ENCODE measurements around the gene PTK6. TPM values are rescaled to one million over a fixed set of nuclear protein-coding genes. Genes with fewer than 3 reads are reported as not detected.
A peak's percentile ranks its signal among the peaks of the same experiment; 100 is the strongest.

Gene PTK6
- total RNA-seq, 2 experiments from 2014 or later: 0.21 to 0.53 TPM

DNA sequence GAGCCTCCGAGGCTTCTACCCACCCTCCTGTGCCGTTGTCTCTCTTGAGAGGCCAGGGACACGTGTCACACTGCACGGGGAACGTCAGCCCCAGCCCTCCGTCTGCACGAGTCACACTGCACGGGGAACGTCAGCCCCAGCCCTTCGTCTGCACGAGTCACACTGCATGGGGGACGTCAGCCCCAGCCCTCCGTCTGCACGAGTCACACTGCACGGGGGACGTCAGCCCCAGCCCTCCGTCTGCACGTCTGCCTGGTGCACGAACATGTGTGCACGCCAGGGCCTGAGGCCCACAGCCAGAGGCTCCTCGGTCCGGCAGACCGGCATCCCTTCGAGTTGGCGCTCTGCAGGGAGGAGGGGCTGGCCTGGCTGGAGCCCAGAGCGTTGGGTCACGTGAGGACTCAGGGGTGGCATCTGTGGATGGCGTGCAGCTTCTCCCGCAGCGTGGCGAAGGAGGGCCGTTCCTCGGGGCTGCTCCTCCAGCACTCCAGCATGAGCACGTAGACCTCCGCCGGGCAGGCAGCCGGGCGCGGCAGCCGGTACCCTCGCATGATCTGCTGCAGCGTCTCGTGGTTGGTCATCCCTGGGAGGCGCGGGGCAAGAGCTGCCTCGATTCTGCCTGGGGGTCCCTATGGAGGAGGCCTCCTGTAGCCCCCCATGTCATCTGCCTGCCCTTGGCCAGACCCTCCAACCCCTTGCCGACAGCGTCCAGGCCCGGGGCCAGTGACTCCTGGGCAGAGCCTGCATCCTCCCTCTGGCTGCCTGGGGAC, 3.4 kb upstream of the PTK6 start:
- peaks cover 6% of the 10 kb centered on the region for H3K27me3 Mint-ChIP-seq
- CTCF ChIA-PET: no interaction called here
- H3K27ac Mint-ChIP-seq: no peak overlapping the region
- H3K9me3 Mint-ChIP-seq (ENCODE audit: low read depth): no peaks in the 10 kb centered on the region
- no peak for ATAC-seq
- no peaks in the 10 kb centered on the region for H3K36me3 Mint-ChIP-seq
- DNase-seq: no peak
- no peak overlapping the region for H3K4me3 Mint-ChIP-seq
- peaks cover 16% of the 10 kb centered on the region for H3K4me1 Mint-ChIP-seq

DNA sequence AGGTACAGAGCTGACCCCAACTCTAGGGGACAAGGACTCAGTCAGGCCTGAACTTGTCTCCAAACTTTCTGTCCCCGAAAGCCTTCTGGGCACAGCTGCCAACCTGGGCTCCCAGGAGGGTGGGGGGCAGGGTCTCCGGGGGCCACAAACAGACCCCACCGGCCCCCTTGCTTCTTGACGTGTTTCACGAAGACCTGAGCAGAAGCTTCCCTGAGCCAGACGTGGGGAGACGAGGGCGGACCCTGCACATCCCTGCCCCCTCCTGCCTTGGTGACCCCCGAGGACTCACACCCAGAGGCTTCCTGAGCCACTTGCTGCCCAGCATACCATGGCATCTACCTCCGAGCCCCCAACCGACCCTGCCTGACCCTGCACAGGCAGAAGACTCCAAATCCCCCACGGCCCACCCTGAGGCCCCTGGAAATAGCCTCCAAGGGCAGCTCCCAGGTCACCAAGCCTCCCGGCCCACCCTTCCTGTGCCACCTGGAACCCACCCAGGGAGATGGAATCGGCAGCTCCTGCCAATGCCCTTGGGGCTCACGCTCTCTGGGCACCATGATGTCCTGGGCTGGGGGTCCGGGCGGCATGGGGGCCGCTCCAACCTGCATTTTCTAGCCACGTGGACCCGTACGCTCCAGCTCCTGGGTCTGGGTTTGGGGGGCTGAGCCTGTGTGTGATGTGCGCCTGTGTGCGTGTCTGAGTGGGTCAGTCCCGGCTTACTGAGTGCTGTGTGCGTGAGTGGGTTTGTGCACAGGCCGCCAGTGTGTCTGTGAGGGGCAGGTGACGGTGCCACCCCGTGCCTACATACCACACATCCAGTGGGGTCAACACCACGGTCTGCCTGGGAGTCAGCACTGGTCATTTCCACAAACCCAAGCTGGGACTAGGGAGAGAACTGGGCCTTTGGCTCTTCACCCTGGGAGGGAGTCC, 2.5 kb upstream of the PTK6 start:
- H3K4me1 Mint-ChIP-seq: peaks cover 16% of the 10 kb centered on the region
- H3K4me3 Mint-ChIP-seq: no peak overlapping the region
- no peak for DNase-seq
- peaks cover under 1% of the 10 kb centered on the region for H3K27me3 Mint-ChIP-seq
- no peaks in the 10 kb centered on the region for H3K9me3 Mint-ChIP-seq (ENCODE audit: low read depth)
- CTCF ChIA-PET: interaction anchor here (1.2 to 4.1 kb wide), 7 partner anchors 12 to 434 kb away, joined by 3 to 34 read pairs (median 10); partner anchors contain the start of genes PPDPF, RTEL1 and TPD52L2
- no peak overlapping the region for H3K27ac Mint-ChIP-seq
- ATAC-seq: no peak
- no peaks in the 10 kb centered on the region for H3K36me3 Mint-ChIP-seq

DNA sequence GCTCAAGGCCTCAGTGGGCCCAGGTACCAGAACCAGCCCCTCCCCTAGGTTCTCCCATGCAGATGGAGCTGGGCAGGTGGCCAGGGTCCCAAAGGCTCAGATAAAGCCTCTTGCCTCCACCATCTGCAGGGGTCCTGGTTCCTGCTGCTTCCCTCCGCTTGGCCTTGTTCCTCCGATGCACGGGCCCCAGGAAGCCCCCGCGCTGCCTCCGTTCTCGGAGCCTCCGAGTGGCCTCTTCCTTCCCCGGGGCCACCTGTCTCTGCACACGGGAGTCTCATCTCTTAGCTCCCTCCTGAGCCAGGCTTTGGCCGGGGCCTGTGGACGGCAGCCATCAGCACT, 1.9 kb upstream of the PTK6 start:
- CTCF ChIA-PET: interaction anchor here (1.2 to 4.1 kb wide), 11 partner anchors 12 to 518 kb away, joined by 3 to 34 read pairs (median 10); partner anchors contain the start of genes PPDPF, RTEL1 and TPD52L2
- no peak overlapping the region for H3K27ac Mint-ChIP-seq
- no peaks in the 10 kb centered on the region for H3K27me3 Mint-ChIP-seq
- ATAC-seq (no peak), DNase-seq (no peak)
- no peaks in the 10 kb centered on the region for H3K9me3 Mint-ChIP-seq (ENCODE audit: low read depth)
- no peak overlapping the region for H3K4me3 Mint-ChIP-seq
- H3K4me1 Mint-ChIP-seq: peaks cover 16% of the 10 kb centered on the region
- H3K36me3 Mint-ChIP-seq: no peaks in the 10 kb centered on the region

GRCh38 chr20:63538204-63539091, 1.3 kb upstream of the PTK6 start:
- H3K36me3 Mint-ChIP-seq: no peaks in the 10 kb centered on the region
- peak overlapping the region; percentile 51 for H3K4me3 Mint-ChIP-seq
- H3K27me3 Mint-ChIP-seq: no peaks in the 10 kb centered on the region
- H3K27ac Mint-ChIP-seq: peak overlapping the region; percentile 83
- CTCF ChIA-PET: interaction anchor here (0.5 to 4.1 kb wide), 42 partner anchors 8 to 531 kb away, joined by 3 to 34 read pairs (median 5); partner anchors contain the start of genes ARFRP1, GMEB2, HELZ2 and PPDPF
- ATAC-seq (no peak), DNase-seq (no peak)
- peaks cover 16% of the 10 kb centered on the region for H3K4me1 Mint-ChIP-seq
- H3K9me3 Mint-ChIP-seq (ENCODE audit: low read depth): no peaks in the 10 kb centered on the region

GRCh38 chr20:63537525-63538203, 488 bp upstream of the PTK6 start:
- peak; percentile 94 for ATAC-seq
- Mint-ChIP-seq H3K9me3 (ENCODE audit: low read depth) (no peaks in the 10 kb centered on the region), H3K36me3 (no peaks in the 10 kb centered on the region), H3K4me1 (peaks cover 16% of the 10 kb centered on the region), H3K4me3 (peak overlapping the region; percentile 51), H3K27me3 (no peaks in the 10 kb centered on the region), H3K27ac (peak overlapping the region; percentile 83)
- peak; percentile 98 for DNase-seq
- CTCF ChIA-PET: interaction anchor here (0.6 to 4.1 kb wide), 47 partner anchors 8 to 541 kb away, joined by 3 to 34 read pairs (median 4); partner anchors contain the start of genes ARFRP1, GMEB2, HELZ2 and LIME1

- ATAC-seq (no peak), DNase-seq (no peak)
- CTCF ChIA-PET: interaction anchor here (1.3 to 4.1 kb wide), 5 partner anchors 15 to 447 kb away, joined by 3 to 27 read pairs (median 18); partner anchors contain the start of genes HELZ2, PPDPF and TPD52L2
- H3K36me3 Mint-ChIP-seq: no peaks in the 10 kb centered on the region
- H3K27ac Mint-ChIP-seq: no peak overlapping the region
- no peak overlapping the region for H3K4me3 Mint-ChIP-seq
- peaks cover 16% of the 10 kb centered on the region for H3K4me1 Mint-ChIP-seq
- H3K9me3 Mint-ChIP-seq (ENCODE audit: low read depth): no peaks in the 10 kb centered on the region
- H3K27me3 Mint-ChIP-seq: no peaks in the 10 kb centered on the region
These were observed 767 bp downstream of the PTK6 start for GRCh38 chr20:63536241-63536977.

DNA sequence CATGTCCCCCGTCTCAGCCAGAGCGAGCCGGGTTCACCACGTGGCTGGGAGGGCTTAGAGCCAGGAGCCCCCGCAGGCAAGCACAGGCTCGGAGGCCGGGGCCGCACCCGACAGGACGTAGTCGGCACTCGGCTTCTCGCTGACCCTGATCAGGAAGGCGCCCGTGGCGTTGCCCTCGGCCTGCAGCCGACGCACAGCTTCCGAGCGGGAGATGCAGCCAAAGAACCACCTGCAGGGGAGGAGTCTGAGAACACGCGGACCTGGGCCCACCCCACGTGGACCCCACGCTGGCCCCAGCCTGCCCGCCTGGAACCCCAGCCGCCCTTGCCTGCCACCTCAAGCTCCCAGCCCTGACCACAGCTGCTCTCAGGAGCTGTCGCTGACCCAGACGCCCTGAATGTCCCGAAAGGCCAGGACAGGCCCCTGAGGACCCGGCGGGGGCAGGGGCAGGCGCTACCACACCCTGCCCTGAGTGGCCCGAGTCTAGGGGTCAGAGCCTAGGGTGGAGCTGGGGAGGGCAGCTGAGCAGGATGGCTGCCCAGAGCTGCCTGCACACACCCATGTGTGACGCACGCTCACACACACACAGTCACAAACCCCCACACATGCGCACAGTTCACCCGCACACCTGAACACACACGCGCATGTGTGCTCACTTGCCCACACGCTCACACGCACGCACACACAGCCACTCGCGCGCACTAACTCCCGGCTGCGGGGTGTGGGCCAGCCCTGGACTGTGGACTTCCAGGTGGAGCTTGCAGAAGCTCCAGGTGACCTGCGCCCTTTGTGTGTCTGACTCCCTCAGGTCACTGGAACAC, 2.1 kb downstream of the PTK6 start:
- no peak for DNase-seq
- H3K27me3 Mint-ChIP-seq: no peaks in the 10 kb centered on the region
- no peaks in the 10 kb centered on the region for H3K9me3 Mint-ChIP-seq (ENCODE audit: low read depth)
- no peaks in the 10 kb centered on the region for H3K36me3 Mint-ChIP-seq
- H3K4me3 Mint-ChIP-seq: no peak overlapping the region
- peak overlapping the region; percentile 63 for H3K27ac Mint-ChIP-seq
- ATAC-seq: no peak
- CTCF ChIA-PET: interaction anchor here (1.4 to 1.7 kb wide), 3 partner anchors 14 to 361 kb away, joined by 3 to 5 read pairs (median 4); partner anchors contain the start of gene PPDPF
- H3K4me1 Mint-ChIP-seq: peaks cover 16% of the 10 kb centered on the region

GRCh38 chr20:63534427-63534830, 2.7 kb downstream of the PTK6 start:
- Mint-ChIP-seq H3K27ac (no peak overlapping the region), H3K4me1 (peaks cover 16% of the 10 kb centered on the region), H3K36me3 (no peaks in the 10 kb centered on the region), H3K4me3 (no peak overlapping the region), H3K27me3 (no peaks in the 10 kb centered on the region), H3K9me3 (ENCODE audit: low read depth) (no peaks in the 10 kb centered on the region)
- CTCF ChIA-PET: interaction anchor here (1.4 to 1.7 kb wide), 3 partner anchors 13 to 361 kb away, joined by 3 to 5 read pairs (median 4); partner anchors contain the start of gene PPDPF
- ATAC-seq (no peak), DNase-seq (no peak)

DNA sequence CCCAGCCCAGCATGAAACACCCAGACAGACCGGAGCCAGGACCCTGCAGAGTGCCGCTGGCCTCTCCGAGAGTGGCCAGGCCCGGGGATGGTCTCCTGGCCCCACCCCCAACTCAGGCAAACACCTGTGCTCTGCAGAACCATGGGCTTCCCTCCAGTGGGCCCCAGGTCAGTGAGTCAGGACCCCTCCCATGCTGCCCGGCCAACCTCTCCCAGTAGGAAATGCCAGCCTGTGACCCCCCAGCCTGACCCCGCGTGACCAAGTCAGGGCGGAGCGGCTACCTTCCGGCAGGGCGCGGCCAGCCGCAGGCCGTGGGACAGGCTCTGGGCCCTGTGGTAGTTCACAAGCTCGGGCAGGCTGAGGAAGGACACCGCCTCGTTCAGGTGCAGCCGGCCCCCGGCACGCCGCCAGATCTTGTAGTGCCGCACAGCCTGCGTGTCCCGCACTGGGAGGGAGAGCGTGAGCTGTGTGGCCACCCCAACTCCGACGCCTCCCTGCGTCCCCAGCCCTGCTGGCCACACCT, 3.2 kb downstream of the PTK6 start:
- Mint-ChIP-seq H3K4me1 (peaks cover 19% of the 10 kb centered on the region), H3K9me3 (ENCODE audit: low read depth) (no peaks in the 10 kb centered on the region), H3K27ac (no peak overlapping the region), H3K36me3 (no peaks in the 10 kb centered on the region), H3K4me3 (no peak overlapping the region), H3K27me3 (peaks cover under 1% of the 10 kb centered on the region)
- DNase-seq (no peak), ATAC-seq (no peak)
- CTCF ChIA-PET: interaction anchor here (1.4 to 1.7 kb wide), 3 partner anchors 13 to 362 kb away, joined by 3 to 5 read pairs (median 4); partner anchors contain the start of gene PPDPF

DNA sequence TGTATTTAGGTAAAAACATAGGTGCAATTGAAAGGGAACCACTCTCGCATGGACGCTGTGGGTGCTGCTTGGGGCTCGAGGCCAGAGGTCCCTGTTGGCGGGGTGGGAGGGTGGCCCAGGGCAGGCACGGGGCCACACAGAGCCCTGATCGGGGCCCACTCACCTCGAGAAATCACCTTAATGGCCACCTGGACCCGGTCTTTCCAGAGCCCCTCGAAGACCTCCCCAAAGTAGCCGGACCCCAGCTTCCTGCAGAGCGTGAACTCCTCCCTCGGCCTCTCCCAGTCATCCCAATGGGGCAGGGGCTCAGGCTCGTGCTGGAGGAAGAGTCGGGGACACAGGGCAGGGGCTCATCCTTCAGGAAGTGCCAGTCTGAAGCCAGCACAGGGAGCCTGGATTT, 3.8 kb downstream of the PTK6 start:
- ATAC-seq: no peak
- Mint-ChIP-seq H3K27ac (no peak overlapping the region), H3K9me3 (ENCODE audit: low read depth) (no peaks in the 10 kb centered on the region), H3K4me3 (no peak overlapping the region), H3K4me1 (peaks cover 19% of the 10 kb centered on the region), H3K36me3 (no peaks in the 10 kb centered on the region), H3K27me3 (peaks cover 5% of the 10 kb centered on the region)
- no peak for DNase-seq
- CTCF ChIA-PET: interaction anchor here (1.7 kb wide), 1 partner anchor 12 kb away, joined by 5 read pairs; the partner anchor contains the start of gene PPDPF

All from activated CD8-positive, alpha-beta memory T cell treated with anti-CD3 and anti-CD28 coated beads, Interleukin-2, amount 10 ng/mL, durations not matched to agents 7 days and 5 days (primary cell).